Left renal cortex interstitium (tissue), 4 donors: ENCODE measurements around the gene CCDC74B. TPM values are rescaled to one million over a fixed set of nuclear protein-coding genes. Genes with fewer than 3 reads are reported as not detected.
A peak's percentile ranks its signal among the peaks of the same experiment; 100 is the strongest.
"Not testable (repeated sequence)": the region's sequence is repeated elsewhere in the genome, so short reads cannot be mapped to it uniquely, and the experiment has no call there.

Experiments
- DNase-seq, 4 donors: peaks; one replicate each; pipeline ENCODE4 v3.0.0-alpha.2; 2013; ENCODE audit warnings: low read depth in 4 of 4, low spot score in 2 of 4, missing footprints in 1 of 4
- polyA plus RNA-seq, 4 donors: library from polyadenylated mRNA; unstranded; fragments of 120-200 nt; gene quantifications; one replicate each; pipeline ENCODE4 v1.2.1, GENCODE V29; 2013; ENCODE audit not compliant: insufficient read length in 4 of 4

CCDC74B gene
- polyA plus RNA-seq, result 10 to 100 TPM in 3 of 4 donors, 1 to 10 TPM in 1; 7.3 to 26.2 (median 16.5) TPM

DNA sequence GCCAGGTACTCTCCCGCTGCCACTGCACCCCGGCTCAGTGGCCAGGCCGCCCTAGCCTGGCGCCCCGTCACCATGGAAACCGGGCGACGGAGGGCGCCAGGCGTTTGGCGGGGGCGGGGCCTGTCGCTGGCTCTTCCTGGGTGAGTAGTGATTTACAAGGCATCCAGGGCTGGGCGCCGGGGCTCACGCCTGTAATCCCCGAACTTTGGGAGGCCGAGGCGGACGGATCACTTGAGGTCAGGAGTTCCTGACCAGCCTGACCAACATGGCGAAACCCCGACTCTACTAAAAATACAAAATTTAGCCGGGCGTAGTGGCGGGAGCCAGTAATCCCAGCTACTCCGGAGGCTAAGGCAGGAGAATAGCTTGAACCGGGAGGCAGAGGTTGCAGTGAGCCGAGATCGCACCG is at the start of gene CCDC74B:
TSS of gene CCDC74B (minus strand) at position 107 of the 409 bp plus-strand sequence. CDS start 116 bp downstream, outside the sequence.
- DNase-seq, result not testable (repeated sequence)

DNA sequence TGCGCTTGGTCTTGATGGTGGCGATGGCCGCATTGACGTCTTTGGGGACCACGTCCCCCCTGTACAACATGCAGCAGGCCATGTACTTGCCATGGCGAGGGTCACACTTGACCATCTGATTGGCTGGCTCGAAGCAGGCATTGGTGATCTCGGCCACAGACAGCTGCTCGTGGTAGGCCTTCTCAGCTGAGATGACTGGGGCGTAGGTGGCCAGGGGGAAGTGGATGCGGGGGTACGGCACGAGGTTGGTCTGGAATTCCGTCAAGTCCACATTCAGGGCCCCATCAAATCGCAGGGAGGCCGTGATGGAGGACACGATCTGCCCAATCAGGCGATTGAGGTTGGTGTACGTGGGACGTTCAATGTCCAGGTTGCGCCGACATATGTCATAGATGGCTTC is 48.9 kb upstream of the CCDC74B start:
- not testable (repeated sequence) for DNase-seq

DNA sequence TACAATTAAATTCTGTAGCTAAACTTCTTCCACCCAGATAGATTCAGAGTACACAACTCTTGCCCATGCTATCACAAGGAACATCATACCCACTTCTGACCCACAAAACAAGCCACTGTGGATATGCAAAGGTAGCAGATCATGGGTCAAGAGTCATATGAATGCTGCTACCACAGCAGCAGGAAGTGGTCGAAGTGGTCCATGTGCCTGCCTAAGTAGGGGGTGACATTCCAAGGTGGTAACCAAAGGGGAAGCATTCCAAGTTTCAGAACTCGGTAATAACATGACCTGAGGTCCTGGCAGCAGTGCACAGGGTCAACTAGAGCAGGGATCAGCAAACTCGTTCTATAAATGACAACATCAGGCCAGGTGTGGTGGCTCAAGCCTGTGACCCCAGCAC is 47.5 kb upstream of the CCDC74B start:
- not testable (repeated sequence) for DNase-seq

DNA sequence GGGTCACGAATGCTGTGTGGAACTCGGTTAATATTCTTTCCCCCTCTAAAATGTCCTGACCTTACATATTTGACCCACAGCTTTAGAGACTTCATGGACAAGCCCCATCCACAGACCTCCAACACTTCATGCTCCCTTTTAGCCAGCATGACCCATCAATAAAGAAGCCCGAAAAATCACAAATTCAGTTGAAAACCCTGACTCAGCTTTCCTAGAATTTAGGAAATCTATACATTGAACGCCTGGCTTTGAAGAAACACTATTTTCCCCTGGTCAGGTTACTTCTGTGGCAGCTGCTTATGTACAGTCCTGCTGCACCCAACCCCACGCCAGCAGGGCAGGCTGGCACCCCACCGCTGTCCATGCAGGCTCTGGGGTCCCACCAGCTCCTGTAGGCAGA is 46.4 kb upstream of the CCDC74B start:
- DNase-seq, result not testable (repeated sequence)

DNA sequence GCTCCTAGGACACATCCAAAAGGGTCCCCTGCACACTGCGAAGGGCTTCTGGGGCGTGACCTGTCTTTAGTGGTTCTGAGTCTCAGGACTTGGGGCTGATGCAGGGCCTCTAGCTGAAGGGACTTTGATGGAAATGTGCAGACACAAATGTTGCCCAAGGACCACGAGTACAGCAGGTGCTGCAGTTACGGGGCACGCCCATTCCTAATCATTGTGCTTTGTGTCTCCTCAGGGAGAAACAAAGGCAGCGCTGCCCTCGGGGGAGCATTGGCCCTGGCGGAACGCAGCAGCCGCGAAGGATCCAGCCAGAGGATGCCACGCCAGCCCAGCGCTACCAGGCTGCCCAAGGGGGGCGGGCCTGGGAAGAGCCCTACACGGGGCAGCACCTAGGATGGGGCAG is 45.3 kb upstream of the CCDC74B start:
- DNase-seq, result no peak

DNA sequence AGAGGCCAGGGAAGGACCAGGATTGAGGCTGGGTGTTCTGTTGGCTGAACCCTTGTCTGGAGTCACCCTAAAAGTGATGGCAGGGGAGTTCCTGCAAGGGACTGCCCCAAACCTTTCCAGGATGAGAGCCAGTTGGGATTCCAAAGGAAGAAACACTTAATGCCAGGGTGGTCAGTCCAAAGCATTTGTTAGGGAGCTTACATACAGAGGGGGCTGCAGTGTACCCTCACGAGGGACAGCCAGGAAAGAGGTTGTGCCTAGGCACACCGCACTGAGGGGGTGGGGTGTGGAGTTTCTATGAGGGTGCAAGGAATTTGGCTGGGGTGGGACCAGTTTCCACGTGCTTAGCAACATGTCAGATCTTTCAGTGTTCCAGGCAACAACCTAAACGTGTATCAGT is 44.0 kb upstream of the CCDC74B start:
- DNase-seq, result not testable (repeated sequence)

DNA sequence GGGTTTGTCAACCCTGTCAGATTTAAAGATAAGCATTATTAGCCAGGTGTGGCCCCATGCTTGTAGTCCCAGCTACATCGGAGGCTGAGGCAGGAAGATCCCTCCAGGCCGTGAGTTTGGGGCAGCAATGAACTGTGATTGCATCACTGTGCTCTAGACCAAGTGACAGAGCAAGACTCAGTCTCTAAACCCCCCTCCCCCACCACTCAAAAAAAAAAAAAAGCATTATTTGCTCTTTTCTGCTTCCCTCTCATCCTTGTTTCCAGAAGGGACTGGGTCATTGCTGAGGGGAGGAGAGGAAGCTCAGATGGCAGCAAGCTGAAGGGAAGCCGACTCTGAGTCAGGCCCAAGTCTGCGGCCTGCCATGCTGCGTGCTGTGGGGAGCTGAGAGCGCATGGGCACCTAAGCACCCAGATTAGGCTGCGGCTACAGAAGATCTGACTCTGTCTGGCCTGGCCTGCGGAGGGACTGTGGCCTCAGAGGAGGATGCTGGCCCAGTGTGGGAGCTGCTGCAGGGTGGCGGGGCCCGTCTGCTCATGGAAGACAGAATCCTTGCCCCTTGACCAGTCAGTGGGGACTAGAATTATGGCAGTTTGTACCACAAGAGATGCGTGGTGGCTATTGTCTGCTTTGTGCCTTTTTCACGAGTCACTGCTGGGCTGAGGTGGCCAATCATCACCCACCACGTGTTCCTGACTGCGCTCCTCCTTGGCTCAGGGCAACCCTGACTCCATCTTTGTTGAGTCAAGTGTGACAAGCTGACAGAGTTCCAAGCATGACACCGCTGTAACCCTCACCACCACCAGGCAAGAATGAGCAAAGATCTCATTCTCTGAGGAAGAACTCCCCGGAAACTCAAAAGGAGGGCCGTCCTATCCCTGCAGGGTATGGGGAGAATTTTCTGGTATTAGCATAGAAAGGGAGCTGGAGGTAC is 43.2 kb upstream of the CCDC74B start:
- DNase-seq, result not testable (repeated sequence)

DNA sequence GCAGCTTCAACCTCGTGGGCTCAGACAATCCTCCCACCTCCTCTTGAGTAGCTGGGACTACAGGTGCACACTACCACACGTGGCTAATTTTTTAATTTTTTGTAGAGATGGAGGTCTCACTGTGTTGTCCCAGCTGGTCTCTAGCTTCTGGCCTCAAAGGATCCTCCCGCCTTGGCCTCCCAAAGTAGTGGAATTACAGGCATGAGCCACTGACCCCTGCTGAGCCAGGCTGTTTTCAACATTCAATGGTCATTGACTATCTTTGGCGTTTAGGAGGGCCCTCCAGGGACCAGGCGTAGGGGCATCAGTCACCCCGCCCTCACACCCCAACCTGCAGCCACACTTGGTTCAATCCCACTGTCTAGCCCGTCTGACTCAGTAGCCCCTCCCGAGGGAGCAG is 42.4 kb upstream of the CCDC74B start:
- no peak for DNase-seq

DNA sequence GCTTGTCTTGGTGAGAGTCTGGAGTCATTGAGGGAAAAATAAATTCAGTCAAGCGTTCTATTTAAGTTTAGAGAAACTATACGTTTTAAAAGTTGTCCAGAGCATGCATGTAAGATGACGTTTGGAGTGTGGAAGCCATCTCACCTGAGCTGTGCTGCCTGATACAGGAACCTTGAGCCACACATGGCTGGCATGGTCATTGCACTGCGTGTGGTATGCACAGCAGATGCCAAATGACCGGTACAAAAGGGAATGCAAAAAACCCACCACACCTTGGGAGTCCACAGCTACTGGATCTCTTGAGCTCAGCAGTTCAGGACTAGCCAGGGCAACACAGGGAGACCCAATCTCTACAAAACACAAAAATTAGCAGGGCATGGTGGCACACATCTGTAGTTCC is 41.5 kb upstream of the CCDC74B start:
- no peak for DNase-seq

DNA sequence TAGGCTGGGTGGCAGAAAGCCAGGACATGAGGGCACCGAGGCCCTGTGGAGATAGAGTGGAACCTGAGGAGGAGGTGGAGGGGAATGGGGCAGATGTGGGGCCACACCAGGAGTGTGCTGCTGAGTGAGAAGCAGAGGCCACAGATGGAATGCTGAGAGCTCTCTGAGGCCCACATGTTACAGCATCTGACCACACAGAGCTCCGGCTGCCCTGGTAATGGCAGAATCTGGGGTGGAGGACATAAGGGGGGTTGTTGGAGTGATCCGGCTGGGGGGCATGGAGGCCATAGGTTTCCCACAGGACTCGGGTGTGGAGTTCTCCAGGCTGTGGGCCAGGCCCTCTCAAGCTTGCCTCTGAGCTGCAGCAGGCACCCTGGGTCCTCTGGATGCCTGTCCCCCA is 41.0 kb upstream of the CCDC74B start:
- no peak for DNase-seq

DNA sequence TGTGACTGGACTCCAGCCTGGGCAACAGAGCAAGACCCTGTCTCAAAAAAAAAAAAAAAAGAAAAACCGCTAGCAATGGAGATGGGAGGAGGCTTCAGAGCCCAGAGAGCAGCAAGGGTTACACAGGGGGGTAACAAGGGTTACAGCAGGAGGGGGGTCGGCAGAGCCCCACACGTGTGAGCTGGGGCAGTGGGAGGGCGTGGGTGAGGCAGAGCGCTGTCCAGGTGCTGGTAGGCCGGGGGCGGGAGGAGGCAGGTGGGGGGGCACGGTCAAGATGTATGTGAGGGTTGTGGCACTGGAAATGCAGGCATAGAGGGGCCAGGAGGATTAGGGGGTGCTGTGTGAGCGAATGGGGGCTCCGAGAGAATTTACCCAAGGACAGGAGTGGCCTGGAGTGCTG is 40.5 kb upstream of the CCDC74B start:
- DNase-seq, result no peak

DNA sequence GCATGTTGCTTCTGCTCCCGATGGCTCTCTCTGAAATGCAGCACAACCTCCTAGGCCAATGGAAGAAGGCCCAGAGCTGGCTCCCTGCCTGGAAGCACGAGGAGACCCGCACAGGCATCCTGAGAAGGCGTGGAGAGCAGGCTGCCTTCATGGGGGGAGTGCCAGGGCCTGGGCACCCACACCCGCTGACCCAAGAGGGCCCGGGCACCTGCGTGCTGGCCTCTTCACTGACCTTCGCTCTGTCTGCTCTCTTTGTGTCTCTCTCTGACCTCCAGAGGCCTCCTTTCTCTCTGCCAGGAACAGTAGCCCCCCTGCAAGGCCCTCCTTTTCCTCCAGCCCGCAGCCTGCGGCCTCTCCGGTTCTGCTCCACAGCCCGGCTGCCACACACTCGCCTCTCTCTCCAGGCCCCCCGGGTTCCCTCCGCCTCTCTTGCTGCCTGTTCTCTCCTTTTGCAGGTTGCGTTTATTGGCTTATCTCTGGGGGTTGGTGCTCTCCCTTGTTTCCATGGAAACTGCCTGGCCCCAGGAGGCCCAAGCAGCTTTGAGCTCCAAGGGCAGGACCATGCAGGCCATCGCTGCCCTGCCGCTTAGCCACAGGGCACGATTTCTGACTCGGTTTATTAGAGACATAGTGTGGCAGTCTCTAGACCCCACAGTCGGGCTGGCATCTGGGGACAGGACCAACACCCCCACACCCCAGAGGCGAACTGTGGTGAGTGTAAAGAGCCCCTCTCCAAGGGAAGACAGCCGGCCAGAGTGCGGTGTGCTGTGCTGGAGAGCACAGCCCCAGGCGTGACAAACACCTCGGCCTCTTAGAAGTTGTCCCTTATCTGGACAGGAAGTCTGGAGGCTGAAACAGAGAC is 38.8 kb upstream of the CCDC74B start:
- no peak for DNase-seq

DNA sequence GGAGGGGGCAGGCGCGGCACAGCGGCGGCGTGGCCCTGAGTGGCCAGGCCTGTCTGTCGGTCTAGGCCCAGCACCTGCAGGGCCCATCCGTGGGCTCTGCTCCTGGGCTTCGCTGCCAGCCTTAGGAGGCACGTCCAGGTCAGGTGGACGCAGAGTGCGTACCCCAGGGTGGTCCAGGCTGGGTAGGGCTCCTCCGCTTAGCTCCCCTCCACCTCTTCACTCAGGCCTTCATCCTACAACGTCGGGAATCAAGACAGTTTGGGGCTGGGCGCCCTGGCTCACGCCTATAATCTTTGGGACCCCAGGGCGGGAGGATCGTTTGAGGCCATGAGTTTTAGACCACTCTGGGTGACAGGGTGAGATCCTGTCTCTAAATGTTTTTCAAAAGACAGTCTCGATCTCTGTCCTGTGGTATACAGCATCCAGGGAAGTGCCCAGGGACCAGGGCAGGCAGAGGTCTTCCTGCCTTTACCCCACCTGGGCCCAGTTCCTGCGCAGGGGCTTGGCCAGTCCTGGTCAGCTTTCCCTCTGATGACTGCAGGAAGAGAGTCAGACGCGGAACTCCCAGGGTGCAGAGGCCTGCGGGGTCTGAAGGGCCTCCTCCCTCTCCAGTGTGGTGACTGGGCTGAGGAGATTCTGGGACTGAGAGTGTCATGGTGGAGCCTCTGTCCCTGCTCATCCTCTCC is 38.1 kb upstream of the CCDC74B start:
- not testable (repeated sequence) for DNase-seq

DNA sequence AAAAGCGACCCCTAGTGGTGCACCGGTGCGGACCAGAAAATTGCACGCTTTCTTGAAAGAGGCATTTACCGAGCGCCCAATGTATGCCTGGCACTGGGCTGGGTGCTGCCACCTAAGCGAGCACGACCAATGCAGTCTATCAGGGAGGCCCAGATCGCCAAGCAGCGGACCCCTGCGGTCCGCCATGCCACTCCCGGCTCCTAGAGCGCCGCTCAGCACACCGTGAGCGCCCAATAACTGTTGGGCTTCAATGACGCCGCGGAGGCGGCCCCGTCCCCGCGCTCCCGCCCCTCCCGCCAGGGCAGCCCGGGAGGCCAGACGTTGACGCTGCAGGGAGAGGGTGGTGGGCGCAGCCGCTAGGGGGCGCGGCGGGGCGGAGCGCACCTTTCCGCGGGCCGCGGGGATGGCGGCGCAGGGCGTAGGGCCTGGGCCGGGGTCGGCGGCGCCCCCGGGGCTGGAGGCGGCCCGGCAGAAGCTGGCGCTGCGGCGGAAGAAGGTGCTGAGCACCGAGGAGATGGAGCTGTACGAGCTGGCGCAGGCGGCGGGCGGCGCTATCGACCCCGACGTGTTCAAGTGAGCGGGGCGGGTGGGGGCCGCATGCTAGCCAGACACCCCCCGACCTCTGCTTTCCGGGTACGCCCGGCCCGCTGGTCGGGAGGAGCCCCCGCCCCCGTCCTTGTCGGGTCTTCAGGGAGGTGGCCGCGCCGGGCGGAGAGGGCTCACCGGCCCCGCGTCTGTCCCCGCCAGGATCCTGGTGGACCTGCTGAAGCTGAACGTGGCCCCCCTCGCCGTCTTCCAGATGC is 37.2 kb upstream of the CCDC74B start, which contains the start of gene MZT2B:
TSS of gene MZT2B (plus strand) at position 383 of the 803 bp plus-strand sequence. CDS start at position 404, 21 bp downstream.
- peak; percentile 73 to 78 (median 75) for DNase-seq

DNA sequence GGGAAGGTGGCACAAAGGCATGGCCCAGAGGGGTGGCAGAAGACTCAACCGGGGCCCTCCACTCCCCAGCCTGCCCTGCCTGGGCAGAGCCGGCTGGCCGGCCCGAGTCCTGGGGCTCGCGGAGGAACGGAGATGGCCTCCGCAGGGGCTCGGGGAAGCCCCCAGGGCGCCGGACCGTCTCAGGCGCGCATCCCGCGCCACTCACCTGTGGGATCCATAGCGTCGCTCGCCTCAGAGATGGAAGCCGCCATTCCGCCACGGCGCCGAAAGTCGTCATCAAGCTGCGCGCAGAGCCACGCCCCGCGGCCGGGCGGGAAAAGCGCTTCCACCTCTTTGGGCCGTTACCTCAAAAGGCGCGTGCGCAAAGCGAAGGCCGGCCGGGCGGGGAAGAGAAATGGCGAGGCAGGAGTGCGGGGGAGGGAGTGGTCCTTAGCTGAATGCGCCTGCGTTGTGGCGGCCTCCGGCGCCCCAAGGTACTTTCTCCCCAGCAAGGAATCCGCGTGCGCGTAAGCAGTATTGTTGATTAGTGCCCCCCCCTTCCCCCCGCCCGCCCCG is 36.5 kb upstream of the CCDC74B start, which contains the start of gene SMPD4:
TSS of gene SMPD4 (minus strand) at position 278 of the 555 bp plus-strand sequence. CDS start 5,010 bp downstream, outside the sequence.
- peak; percentile 78 to 95 (median 90) for DNase-seq

DNA sequence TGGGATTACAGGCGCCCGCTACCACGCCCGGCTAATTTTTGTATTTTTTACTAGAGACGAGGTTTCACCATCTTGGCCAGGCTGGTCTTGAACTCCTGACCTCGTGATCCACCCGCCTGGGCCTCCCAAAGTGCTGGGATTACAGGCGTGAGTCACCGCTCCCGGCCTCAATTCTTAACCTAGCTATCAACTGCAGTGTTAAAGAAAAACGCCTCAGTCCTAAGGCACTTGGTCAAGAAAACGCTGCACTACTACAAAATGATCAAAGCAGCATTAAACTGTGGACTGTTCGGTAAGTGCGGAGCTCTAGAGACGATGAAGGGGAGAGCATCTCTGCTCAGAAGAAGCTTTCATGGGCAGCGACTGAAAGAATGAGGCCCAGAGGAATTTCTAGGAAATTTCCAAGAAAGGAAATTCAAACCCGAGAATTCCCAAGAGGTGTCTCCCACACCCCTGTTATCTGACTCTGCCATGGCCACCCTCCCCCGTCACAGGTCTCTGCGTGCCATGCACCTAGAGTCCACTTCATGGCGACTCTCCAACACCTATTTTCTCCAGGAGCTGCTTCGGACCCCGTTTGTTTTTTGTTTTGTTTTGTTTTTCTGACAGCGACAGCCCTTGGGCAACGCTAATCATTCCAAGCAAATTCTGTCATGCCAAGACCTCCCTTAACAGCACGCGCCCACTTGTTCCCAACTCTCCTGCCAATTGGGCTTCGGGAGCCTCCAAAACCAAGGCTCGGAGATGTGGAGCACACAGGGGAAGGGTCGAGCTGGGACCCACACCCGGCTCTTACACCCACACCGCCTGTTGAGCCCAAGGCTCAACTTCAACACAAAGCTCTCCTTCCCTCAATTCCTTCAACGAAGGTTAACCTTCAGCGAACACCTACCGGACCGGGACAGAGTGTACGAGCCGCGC is 35.8 kb upstream of the CCDC74B start:
- DNase-seq, result peak in 1 of 4 donors; percentile 44

DNA sequence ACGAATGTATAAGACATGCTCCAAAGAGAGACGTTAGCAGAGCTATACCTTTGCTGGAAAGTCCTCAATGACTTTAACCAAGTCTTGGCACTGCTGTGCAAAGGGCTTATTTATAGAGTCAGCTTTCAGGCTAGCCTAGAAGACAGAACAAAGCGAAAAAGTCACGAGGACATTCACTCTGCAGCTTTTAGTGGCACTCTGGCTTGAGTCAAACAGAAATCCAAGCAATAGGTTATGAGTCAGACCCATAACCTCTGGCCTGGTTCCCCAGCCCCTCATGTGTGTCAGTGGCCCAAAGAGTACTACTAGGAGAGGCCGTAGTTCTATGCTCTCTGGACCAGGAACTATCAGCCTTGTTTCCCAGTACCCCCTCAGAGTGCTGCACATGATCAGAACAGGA is 30.0 kb upstream of the CCDC74B start:
- not testable (repeated sequence) for DNase-seq

DNA sequence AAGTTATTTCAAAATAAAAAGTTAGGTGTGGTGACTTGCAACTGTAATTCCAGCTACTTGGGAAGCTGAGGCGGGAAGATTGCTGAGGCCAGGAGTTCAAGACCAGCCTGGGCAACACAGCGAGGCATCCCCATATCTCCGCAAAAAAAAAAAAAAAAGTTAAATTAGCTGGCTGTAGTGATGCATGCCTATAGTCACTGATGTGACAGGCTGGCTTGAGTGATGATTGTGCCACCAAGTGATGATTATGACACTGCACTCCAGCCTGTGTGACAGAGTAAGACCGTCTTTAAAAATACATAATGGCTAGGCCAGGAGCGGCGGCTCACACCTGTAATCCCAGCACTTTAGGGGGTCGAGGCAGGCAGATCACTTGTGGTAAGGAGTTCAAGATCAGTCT is 25.0 kb upstream of the CCDC74B start:
- no peak for DNase-seq
